NCI-H2171 treated with DMSO at 0.1 percent for 48 hours (cell line): Measurements from ENCODE around the gene VIPR2.
"Not testable (repeated sequence)": the region's sequence is repeated elsewhere in the genome, so short reads cannot be mapped to it uniquely, and the experiment has no call there.

Experiments used
- DNase-seq: peaks from one replicate; lab custom pipeline; 2025; lab: John Stamatoyannopoulos, UW

Gene VIPR2

GRCh38 chr7:159007364-159007995 is 137.2 kb downstream of the VIPR2 start:
- no peak for DNase-seq

GRCh38 chr7:159006610-159007130 is 138.0 kb downstream of the VIPR2 start:
- DNase-seq = no peak

GRCh38 chr7:159006022-159006609 is 138.6 kb downstream of the VIPR2 start:
- not testable (repeated sequence) for DNase-seq

- no peak for DNase-seq
Measured at GRCh38 chr7:159005618-159006017, 139.0 kb downstream of the VIPR2 start.

- no peak for DNase-seq
Measured at GRCh38 chr7:159004411-159004810, 140.3 kb downstream of the VIPR2 start.

GRCh38 chr7:159001811-159002210 is 142.9 kb downstream of the VIPR2 start:
- DNase-seq = no peak

GRCh38 chr7:159000859-159001435 is 143.7 kb downstream of the VIPR2 start:
- no peak for DNase-seq

GRCh38 chr7:159000070-159000469 is 144.6 kb downstream of the VIPR2 start:
- DNase-seq = peak; percentile 24

GRCh38 chr7:158999496-158999895 is 145.2 kb downstream of the VIPR2 start:
- no peak for DNase-seq

GRCh38 chr7:158998261-158998660 is 146.4 kb downstream of the VIPR2 start:
- not testable (repeated sequence) for DNase-seq

GRCh38 chr7:158997471-158997870 is 147.2 kb downstream of the VIPR2 start:
- DNase-seq = no peak

GRCh38 chr7:158997110-158997453 is 147.6 kb downstream of the VIPR2 start:
- no peak for DNase-seq

GRCh38 chr7:158996214-158997109 is 148.2 kb downstream of the VIPR2 start:
- DNase-seq = no peak

GRCh38 chr7:158995514-158995913 is 149.2 kb downstream of the VIPR2 start:
- DNase-seq = no peak

GRCh38 chr7:158994687-158995086 is 150.0 kb downstream of the VIPR2 start:
- DNase-seq = no peak

- peak; percentile 13 for DNase-seq
Measured at GRCh38 chr7:158993591-158993990, 151.1 kb downstream of the VIPR2 start.

GRCh38 chr7:158992759-158993158 is 151.9 kb downstream of the VIPR2 start:
- DNase-seq = no peak

GRCh38 chr7:158991824-158992621 is 152.6 kb downstream of the VIPR2 start:
- no peak for DNase-seq

- DNase-seq = no peak
Measured at GRCh38 chr7:158988996-158989395, 155.7 kb downstream of the VIPR2 start.

- DNase-seq = no peak
Measured at GRCh38 chr7:158988302-158988862, 156.3 kb downstream of the VIPR2 start.

- no peak for DNase-seq
Measured at GRCh38 chr7:158987691-158988090, 157.0 kb downstream of the VIPR2 start.
